GM18519 (cell line): ENCODE measurements around the gene LAMB2.

ENCODE experiments used
- ATAC-seq: cut with Tn5 transposase; IDR thresholded peaks from one replicate; pipeline ENCODE4 v1.9.1; 2021; ENCODE audit warnings: mild to moderate bottlenecking, moderate library complexity; ENCODE audit not compliant: unreplicated experiment, low FRiP score

Gene LAMB2

GRCh38 chr3:49079270-49079669 lies 53.6 kb downstream of the LAMB2 start:
- ATAC-seq: no peak

DNA sequence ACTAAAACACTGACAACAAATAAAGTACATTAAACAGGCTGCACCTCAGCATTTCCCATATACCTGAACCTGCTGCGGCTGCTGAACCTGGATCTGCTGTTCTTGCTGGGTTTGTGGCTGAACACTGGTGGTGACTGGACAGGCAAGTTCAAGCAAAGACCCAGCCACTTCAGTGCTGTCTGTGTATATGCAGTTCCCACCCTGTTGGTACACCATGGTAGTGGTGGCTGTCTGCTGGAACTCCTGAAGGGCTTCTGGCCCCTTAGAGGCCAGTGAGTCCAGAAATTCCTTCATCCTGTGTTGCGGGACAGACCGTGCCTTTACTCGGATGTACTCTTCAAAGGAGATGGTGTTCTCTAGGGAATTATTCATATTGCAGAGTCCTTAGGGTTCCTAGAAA lies 56.2 kb downstream of the LAMB2 start:
- ATAC-seq: no peak

DNA sequence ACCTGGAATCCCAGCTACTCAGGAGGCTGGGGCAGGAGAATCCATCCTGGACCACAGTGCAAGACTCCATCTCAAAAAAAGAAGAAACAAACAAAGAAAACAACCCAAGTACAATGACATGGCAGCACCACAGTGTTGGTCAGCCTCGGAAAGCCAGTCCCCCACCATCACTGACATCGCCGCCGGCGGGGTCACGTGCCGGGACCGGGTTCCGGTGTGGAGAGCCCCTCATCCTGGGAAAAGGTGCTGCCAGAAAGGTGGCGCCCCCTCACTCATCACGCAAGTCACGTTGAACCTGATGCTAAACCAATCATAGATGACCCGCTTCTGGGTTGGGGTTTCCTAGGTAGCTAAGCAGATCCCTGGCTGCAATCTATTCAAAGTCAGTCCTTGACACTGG lies 56.7 kb downstream of the LAMB2 start:
- ATAC-seq: no peak
